Mucosa of stomach (tissue), 1 donor: ENCODE measurements around the gene RNU6-9.

ENCODE experiments used
- H3K27me3 ChIP-seq: one replicate; pipeline ENCODE4 v1.7.0; 2013; ENCODE audit warnings: mild to moderate bottlenecking, low read length; ENCODE audit not compliant: control insufficient read depth, insufficient read depth
- H3K36me3 ChIP-seq: one replicate; pipeline ENCODE4 v1.7.0; 2013; ENCODE audit warnings: low read length; ENCODE audit not compliant: control insufficient read depth, insufficient read depth
- H3K4me1 ChIP-seq: one replicate; pipeline ENCODE4 v1.7.0; 2013; ENCODE audit warnings: mild to moderate bottlenecking, low read length; ENCODE audit not compliant: control insufficient read depth, insufficient read depth
- H3K4me3 ChIP-seq: one replicate; pipeline ENCODE4 v1.7.0; 2013; ENCODE audit warnings: low read length
- H3K9ac ChIP-seq: one replicate; pipeline ENCODE4 v1.7.0; 2013; ENCODE audit warnings: mild to moderate bottlenecking, low read length, moderate library complexity
- H3K9me3 ChIP-seq: one replicate; pipeline ENCODE4 v1.7.0; 2013; ENCODE audit warnings: mild to moderate bottlenecking, low read length, moderate library complexity; ENCODE audit not compliant: control insufficient read depth
- donor health status: Pancreatic carcinoma.

The RNU6-9 gene

GRCh38 chr19:931860-932647 lies 38.8 kb downstream of the RNU6-9 start:
- no peaks in the 10 kb centered on the region for H3K27me3 ChIP-seq
- H3K4me1 ChIP-seq: peaks cover 29% of the 10 kb centered on the region
- no peak overlapping the region for H3K9ac ChIP-seq
- H3K36me3 ChIP-seq: no peaks in the 10 kb centered on the region
- H3K4me3 ChIP-seq: no peak overlapping the region
- no peaks in the 10 kb centered on the region for H3K9me3 ChIP-seq

- Histone ChIP-seq H3K4me3 (no peak overlapping the region), H3K27me3 (no peaks in the 10 kb centered on the region), H3K9ac (no peak overlapping the region), H3K9me3 (no peaks in the 10 kb centered on the region), H3K4me1 (peaks cover 29% of the 10 kb centered on the region), H3K36me3 (no peaks in the 10 kb centered on the region)
These were observed 39.6 kb downstream of the RNU6-9 start for GRCh38 chr19:932648-933552.

DNA sequence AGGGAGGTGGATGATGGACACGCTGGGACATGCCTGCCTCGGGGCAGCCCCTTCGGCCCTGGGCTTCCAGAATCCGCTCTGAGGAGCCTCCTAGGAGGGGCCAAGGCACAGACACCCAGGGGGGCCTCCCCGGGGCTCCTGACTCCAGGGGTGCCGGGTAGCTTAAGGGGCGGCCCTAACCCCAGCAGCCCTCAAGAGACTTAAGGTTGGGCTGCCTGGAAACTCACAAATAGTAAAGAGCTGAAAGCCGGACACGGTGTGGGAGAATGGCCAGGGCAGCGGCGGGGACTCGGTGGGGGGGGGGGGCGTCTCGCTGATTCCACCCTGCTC lies 40.2 kb downstream of the RNU6-9 start:
- Histone ChIP-seq H3K27me3 (no peaks in the 10 kb centered on the region), H3K4me3 (no peak overlapping the region), H3K4me1 (peaks cover 29% of the 10 kb centered on the region), H3K9me3 (no peaks in the 10 kb centered on the region), H3K9ac (no peak overlapping the region), H3K36me3 (no peaks in the 10 kb centered on the region)

- Histone ChIP-seq H3K36me3 (no peaks in the 10 kb centered on the region), H3K4me3 (no peak overlapping the region), H3K4me1 (peaks cover 29% of the 10 kb centered on the region), H3K27me3 (no peaks in the 10 kb centered on the region), H3K9me3 (no peaks in the 10 kb centered on the region), H3K9ac (peak overlapping the region; percentile 45)
These were observed 41.0 kb downstream of the RNU6-9 start for GRCh38 chr19:934197-934840.

GRCh38 chr19:934865-935479 lies 41.7 kb downstream of the RNU6-9 start:
- Histone ChIP-seq H3K9ac (peak overlapping the region; percentile 47), H3K27me3 (no peaks in the 10 kb centered on the region), H3K36me3 (no peaks in the 10 kb centered on the region), H3K4me3 (no peak overlapping the region), H3K4me1 (peaks cover 30% of the 10 kb centered on the region), H3K9me3 (no peaks in the 10 kb centered on the region)

- Histone ChIP-seq H3K4me3 (no peak overlapping the region), H3K9me3 (no peaks in the 10 kb centered on the region), H3K4me1 (peaks cover 41% of the 10 kb centered on the region), H3K27me3 (no peaks in the 10 kb centered on the region), H3K36me3 (no peaks in the 10 kb centered on the region), H3K9ac (no peak overlapping the region)
These were observed 42.9 kb downstream of the RNU6-9 start for GRCh38 chr19:936175-936546.

DNA sequence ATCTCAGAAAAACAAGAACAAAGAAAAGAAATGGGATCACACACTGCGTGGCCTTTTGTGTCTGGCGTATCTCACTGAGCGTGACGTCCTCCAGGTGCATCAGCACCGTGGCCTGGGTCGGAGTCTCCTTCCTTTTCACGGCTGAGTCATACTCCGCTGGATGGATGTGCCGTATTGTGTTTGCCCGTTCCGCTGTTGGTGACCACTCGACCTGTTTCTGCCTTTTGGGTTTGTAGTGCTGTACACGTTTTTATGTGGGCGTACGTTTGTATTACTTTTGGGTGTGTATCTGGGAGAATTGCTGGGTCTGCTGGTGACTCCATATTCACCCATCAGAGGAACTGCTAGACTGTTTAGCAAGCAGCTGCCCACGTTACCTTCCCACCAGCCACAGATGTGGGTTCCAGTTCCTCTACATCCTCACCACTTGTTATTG lies 44.0 kb downstream of the RNU6-9 start:
- Histone ChIP-seq H3K27me3 (no peaks in the 10 kb centered on the region), H3K9me3 (no peaks in the 10 kb centered on the region), H3K4me3 (no peak overlapping the region), H3K9ac (no peak overlapping the region), H3K36me3 (no peaks in the 10 kb centered on the region), H3K4me1 (peaks cover 52% of the 10 kb centered on the region)

DNA sequence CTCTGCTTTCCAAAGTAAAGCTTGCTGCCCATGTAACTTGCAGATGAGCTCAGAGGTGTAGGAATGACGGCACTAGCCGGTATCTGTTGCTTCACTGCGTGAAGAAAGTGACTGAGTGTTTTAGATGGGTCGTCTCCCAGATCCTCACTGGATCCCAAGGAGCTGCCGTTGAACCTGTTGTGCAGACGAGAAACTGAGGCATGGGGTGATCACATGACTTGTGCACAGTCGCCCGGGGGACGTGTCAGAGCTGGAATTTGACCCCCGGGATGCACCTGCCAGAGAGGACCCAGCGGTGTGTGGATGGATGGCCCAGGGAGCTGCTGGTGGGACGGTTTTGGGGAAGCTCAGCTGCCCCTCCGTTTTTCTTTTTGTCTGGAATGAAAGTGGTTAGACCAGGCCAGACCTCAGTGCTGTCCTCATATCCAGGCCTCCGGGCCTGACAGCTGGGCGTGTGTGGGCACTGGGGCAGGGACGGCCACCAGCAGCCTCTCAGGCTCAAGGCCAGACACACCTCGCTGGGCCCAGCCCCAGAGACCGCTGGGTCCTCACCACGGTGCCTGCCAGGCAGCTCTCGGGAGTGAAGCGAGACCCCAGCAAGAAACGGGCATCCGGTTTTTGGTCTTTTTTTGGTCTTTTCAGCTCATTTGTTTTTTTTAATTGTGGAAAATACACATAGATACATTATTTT lies 45.1 kb downstream of the RNU6-9 start:
- peaks cover under 1% of the 10 kb centered on the region for H3K27me3 ChIP-seq
- H3K4me3 ChIP-seq: no peak overlapping the region
- no peak overlapping the region for H3K9ac ChIP-seq
- peaks cover 52% of the 10 kb centered on the region for H3K4me1 ChIP-seq
- H3K36me3 ChIP-seq: no peaks in the 10 kb centered on the region
- no peaks in the 10 kb centered on the region for H3K9me3 ChIP-seq

DNA sequence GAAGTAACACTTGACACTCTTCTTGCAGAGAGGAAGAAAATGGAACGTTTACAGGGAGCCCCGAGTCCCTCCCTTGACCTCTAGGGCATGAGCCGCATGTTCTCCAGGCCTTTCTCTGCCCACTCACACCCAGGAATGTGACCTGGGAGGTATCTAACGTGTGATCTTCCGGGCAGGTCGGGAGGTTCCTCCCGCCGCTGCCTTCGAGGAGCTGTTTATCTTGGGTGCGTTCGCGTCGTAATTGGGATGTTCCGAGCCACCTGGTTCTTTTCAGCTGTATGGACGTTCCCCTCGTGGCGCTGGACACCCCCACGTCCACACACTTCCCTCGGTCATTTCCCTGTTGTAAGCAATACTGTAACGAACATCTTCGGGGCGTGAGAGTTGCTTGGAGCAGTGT lies 46.2 kb downstream of the RNU6-9 start:
- Histone ChIP-seq H3K9me3 (no peaks in the 10 kb centered on the region), H3K27me3 (peaks cover 4% of the 10 kb centered on the region), H3K4me3 (no peak overlapping the region), H3K36me3 (no peaks in the 10 kb centered on the region), H3K9ac (no peak overlapping the region), H3K4me1 (peaks cover 53% of the 10 kb centered on the region)

- Histone ChIP-seq H3K36me3 (no peaks in the 10 kb centered on the region), H3K4me3 (no peak overlapping the region), H3K9ac (peak overlapping the region; percentile 45), H3K27me3 (peaks cover 5% of the 10 kb centered on the region), H3K4me1 (peaks cover 53% of the 10 kb centered on the region), H3K9me3 (no peaks in the 10 kb centered on the region)
These were observed 46.6 kb downstream of the RNU6-9 start for GRCh38 chr19:939922-940321.

GRCh38 chr19:940591-941291 lies 47.5 kb downstream of the RNU6-9 start:
- H3K4me1 ChIP-seq: peaks cover 51% of the 10 kb centered on the region
- peaks cover 8% of the 10 kb centered on the region for H3K27me3 ChIP-seq
- no peaks in the 10 kb centered on the region for H3K36me3 ChIP-seq
- H3K9ac ChIP-seq: peak overlapping the region; percentile 45
- no peaks in the 10 kb centered on the region for H3K9me3 ChIP-seq
- H3K4me3 ChIP-seq: peak overlapping the region; percentile 1
